ENCODE measurements around the gene GNG2. TPM values are rescaled to one million over a fixed set of nuclear protein-coding genes. Genes with fewer than 3 reads are reported as not detected.

The GNG2 gene
- total RNA-seq, 1 experiment from 2014 or later, result 0.23 TPM

DNA sequence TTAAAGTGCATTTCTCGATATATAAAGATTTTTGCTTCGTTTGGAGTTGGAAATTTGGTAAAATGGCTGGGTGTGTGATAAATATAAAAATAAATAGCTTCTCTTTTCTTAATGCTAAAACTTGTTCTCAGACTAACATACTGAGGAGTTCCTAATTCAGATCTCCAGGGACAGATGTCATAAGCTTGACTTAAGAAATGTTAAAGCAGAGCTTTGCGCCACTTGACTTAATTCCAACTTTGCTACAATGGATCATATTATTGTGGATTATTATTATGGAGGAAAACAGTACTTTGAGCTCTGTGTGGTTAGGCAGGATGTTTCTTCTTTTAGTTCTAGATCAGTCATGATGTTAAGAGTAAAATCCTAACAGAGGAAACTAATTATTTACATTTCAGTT, 33.8 kb downstream of the GNG2 start:
- H3K27me3 ChIP-seq (ENCODE audit: control insufficient read depth, insufficient read depth, low read length), result no peaks in the 10 kb centered on the region
- no peak for DNase-seq (ENCODE audit: low read depth, low spot score)
- H3K4me1 ChIP-seq (ENCODE audit: control insufficient read depth, insufficient read depth, low read length), result no peaks in the 10 kb centered on the region
- H3K27ac ChIP-seq (ENCODE audit: low read length), result no peak overlapping the region
- no peaks in the 10 kb centered on the region; the same call in 1 of the 2 replicates for H3K36me3 ChIP-seq (ENCODE audit: control insufficient read depth, insufficient read depth, low read length)
- TF ChIP-seq TCF7L2 (IDR thresholded peaks at IDR 0.05; ENCODE audit: low read depth, low read length) (no peak), SIN3A (IDR thresholded peaks at IDR 0.05; ENCODE audit: borderline replicate concordance, insufficient read depth, low read depth, low read length) (no peak), POLR2AphosphoS5 (IDR thresholded peaks at IDR 0.05; ENCODE audit: low read depth, low read length) (no peak)
- TF ChIP-seq, protein P1, sequence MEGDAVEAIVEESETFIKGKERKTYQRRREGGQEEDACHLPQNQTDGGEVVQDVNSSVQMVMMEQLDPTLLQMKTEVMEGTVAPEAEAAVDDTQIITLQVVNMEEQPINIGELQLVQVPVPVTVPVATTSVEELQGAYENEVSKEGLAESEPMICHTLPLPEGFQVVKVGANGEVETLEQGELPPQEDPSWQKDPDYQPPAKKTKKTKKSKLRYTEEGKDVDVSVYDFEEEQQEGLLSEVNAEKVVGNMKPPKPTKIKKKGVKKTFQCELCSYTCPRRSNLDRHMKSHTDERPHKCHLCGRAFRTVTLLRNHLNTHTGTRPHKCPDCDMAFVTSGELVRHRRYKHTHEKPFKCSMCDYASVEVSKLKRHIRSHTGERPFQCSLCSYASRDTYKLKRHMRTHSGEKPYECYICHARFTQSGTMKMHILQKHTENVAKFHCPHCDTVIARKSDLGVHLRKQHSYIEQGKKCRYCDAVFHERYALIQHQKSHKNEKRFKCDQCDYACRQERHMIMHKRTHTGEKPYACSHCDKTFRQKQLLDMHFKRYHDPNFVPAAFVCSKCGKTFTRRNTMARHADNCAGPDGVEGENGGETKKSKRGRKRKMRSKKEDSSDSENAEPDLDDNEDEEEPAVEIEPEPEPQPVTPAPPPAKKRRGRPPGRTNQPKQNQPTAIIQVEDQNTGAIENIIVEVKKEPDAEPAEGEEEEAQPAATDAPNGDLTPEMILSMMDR (IDR thresholded peaks at IDR 0.05), result no peak
- TF ChIP-seq, protein P2, sequence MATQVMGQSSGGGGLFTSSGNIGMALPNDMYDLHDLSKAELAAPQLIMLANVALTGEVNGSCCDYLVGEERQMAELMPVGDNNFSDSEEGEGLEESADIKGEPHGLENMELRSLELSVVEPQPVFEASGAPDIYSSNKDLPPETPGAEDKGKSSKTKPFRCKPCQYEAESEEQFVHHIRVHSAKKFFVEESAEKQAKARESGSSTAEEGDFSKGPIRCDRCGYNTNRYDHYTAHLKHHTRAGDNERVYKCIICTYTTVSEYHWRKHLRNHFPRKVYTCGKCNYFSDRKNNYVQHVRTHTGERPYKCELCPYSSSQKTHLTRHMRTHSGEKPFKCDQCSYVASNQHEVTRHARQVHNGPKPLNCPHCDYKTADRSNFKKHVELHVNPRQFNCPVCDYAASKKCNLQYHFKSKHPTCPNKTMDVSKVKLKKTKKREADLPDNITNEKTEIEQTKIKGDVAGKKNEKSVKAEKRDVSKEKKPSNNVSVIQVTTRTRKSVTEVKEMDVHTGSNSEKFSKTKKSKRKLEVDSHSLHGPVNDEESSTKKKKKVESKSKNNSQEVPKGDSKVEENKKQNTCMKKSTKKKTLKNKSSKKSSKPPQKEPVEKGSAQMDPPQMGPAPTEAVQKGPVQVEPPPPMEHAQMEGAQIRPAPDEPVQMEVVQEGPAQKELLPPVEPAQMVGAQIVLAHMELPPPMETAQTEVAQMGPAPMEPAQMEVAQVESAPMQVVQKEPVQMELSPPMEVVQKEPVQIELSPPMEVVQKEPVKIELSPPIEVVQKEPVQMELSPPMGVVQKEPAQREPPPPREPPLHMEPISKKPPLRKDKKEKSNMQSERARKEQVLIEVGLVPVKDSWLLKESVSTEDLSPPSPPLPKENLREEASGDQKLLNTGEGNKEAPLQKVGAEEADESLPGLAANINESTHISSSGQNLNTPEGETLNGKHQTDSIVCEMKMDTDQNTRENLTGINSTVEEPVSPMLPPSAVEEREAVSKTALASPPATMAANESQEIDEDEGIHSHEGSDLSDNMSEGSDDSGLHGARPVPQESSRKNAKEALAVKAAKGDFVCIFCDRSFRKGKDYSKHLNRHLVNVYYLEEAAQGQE (IDR thresholded peaks at IDR 0.05; ENCODE audit: insufficient read depth in 1 of 2, low read depth in 2 of 2, low read length in 1 of 2), result no peak
- no peak for ATAC-seq
- CTCF ChIA-PET, result no interaction called here
- H3K4me3 ChIP-seq (ENCODE audit: low read depth in 2 of 2, low read length in 2 of 2), result no peak overlapping the region
- intact Hi-C loops (cut with micrococcal nuclease; ENCODE audit: unreplicated experiment), result no loop called here
- in situ Hi-C loops (cut with HindIII; ENCODE audit: low pct_unique_long_range_greater_than_20kb, low sequenced_read_pairs), result no loop called here
- H3K9me3 ChIP-seq (ENCODE audit: control insufficient read depth, insufficient read depth, low read depth, low read length), result no peaks in the 10 kb centered on the region
- POLR2A ChIA-PET, result no interaction called here
- BruUV-seq (replicated peaks), result no TSS peak

DNA sequence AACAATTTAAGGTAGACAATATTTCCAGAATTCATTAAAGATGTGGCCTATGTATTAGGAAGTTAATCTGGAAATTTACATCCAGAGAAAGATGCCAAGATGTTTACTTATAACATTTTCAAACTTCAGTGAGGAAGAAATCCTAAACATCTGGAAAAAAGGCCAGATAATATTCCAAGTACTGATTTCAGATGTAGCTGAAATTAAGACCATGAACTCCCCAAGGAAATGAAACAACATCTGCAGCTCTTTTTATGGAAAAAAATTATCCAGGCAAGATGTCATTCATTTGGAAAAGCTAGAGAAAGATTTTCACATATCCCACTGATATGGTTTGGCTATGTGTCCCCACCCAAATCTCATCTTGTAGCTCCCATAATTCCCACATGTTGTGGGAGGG, 35.0 kb downstream of the GNG2 start:
- ATAC-seq (no peak), DNase-seq (ENCODE audit: low read depth, low spot score) (no peak)
- intact Hi-C loops (cut with micrococcal nuclease; ENCODE audit: unreplicated experiment) (no loop called here), in situ Hi-C loops (cut with HindIII; ENCODE audit: low pct_unique_long_range_greater_than_20kb, low sequenced_read_pairs) (no loop called here)
- BruUV-seq (replicated peaks), result no TSS peak
- Histone ChIP-seq H3K4me3 (ENCODE audit: low read depth in 2 of 2, low read length in 2 of 2) (no peak overlapping the region), H3K36me3 (ENCODE audit: control insufficient read depth, insufficient read depth, low read length) (no peaks in the 10 kb centered on the region; the same call in 1 of the 2 replicates), H3K27me3 (ENCODE audit: control insufficient read depth, insufficient read depth, low read length) (no peaks in the 10 kb centered on the region), H3K9me3 (ENCODE audit: control insufficient read depth, insufficient read depth, low read depth, low read length) (no peaks in the 10 kb centered on the region), H3K27ac (ENCODE audit: low read length) (no peak overlapping the region), H3K4me1 (ENCODE audit: control insufficient read depth, insufficient read depth, low read length) (no peaks in the 10 kb centered on the region)
- ChIA-PET POLR2A (no interaction called here), CTCF (no interaction called here)
- TF ChIP-seq, protein P2 (IDR thresholded peaks at IDR 0.05; ENCODE audit: insufficient read depth in 1 of 2, low read depth in 2 of 2, low read length in 1 of 2), result no peak
- no peak for TF ChIP-seq TCF7L2 (IDR thresholded peaks at IDR 0.05; ENCODE audit: low read depth, low read length)
- TF ChIP-seq SIN3A (IDR thresholded peaks at IDR 0.05; ENCODE audit: borderline replicate concordance, insufficient read depth, low read depth, low read length), result no peak

All from Panc1 (cell line).